Left lung (tissue), 10 donors: Measurements from ENCODE around the gene SCUBE1. TPM values are rescaled to one million over a fixed set of nuclear protein-coding genes. Genes with fewer than 3 reads are reported as not detected.

Experiments used
- ATAC-seq: fragments of 200-7000 bp; cut with Tn5 transposase; one replicate; pipeline ENCODE4 v1.9.1; 2020; ENCODE audit warnings: moderate library complexity
- DNase-seq, 4 donors: peaks; one replicate each; pipeline ENCODE4 v3.0.0-alpha.2; 2013 to 2020
- H3K27ac ChIP-seq, 2 donors: fragments of 200-600 bp; sonication (generic) in 1 of 2; one replicate each; pipeline versions ENCODE4 v1.5.0 to v1.8.0; 2020 to 2021
- H3K27me3 ChIP-seq, 2 donors: fragments of 200-600 bp; sonication (generic) in 1 of 2; one replicate each; pipeline versions ENCODE4 v1.5.0 to v1.8.0; 2020 to 2021
- H3K36me3 ChIP-seq, 2 donors: fragments of 200-600 bp; sonication (generic) in 1 of 2; one replicate each; pipeline versions ENCODE4 v1.5.0 to v1.8.0; 2020 to 2021
- H3K4me1 ChIP-seq, 2 donors: fragments of 200-600 bp; one replicate each; pipeline ENCODE4 v1.8.0; 2021
- H3K4me3 ChIP-seq, 2 donors: fragments of 200-600 bp; sonication (generic) in 1 of 2; one replicate each; pipeline versions ENCODE4 v1.5.0 to v1.8.0; 2020 to 2021; ENCODE audit warnings: mild to moderate bottlenecking in 1 of 2
- H3K9me3 ChIP-seq, 2 donors: fragments of 200-600 bp; sonication (generic) in 1 of 2; one replicate each; pipeline versions ENCODE4 v1.5.0 to v1.8.0; 2020 to 2021
- intact Hi-C, 2 donors: fragments of 100-400 bp; cut with DNase I; formaldehyde crosslinking; loops; one replicate each; pipeline versions ENCODE4 v1.11.2 to v1.14.2; 2022
- polyA plus RNA-seq, 6 donors: library from polyadenylated mRNA; unstranded; fragments of 120-200 nt; gene quantifications; one replicate each; pipeline ENCODE4 v1.2.1, GENCODE V29; 2013; ENCODE audit not compliant: insufficient read length in 6 of 6
- total RNA-seq, 2 donors: library from RNA; stranded (reverse); fragmentation: NEBNext Ultra II Directional; extraction: Animal tissue kit (Norgen Biotek cat#: 25700); gene quantifications; one replicate each; pipeline ENCODE4 v1.2.1, GENCODE V29; 2021
- TF ChIP-seq, protein P1 (sequence below), 2 donors: fragments of 200-600 bp; sonication (generic) in 1 of 2; IDR thresholded peaks; one replicate each; pipeline versions ENCODE4 v1.5.0 to v1.8.0; 2021; ENCODE audit warnings: antibody characterized with exemption in 2 of 2
- donor health status: DM: no; HTN: yes; CAD: no.
- donor health status: DM: no; HTN: no; CAD: no.

Gene SCUBE1
- total and polyA plus RNA-seq, 8 donors, result 1.1 to 5.0 (median 2.0) TPM

DNA sequence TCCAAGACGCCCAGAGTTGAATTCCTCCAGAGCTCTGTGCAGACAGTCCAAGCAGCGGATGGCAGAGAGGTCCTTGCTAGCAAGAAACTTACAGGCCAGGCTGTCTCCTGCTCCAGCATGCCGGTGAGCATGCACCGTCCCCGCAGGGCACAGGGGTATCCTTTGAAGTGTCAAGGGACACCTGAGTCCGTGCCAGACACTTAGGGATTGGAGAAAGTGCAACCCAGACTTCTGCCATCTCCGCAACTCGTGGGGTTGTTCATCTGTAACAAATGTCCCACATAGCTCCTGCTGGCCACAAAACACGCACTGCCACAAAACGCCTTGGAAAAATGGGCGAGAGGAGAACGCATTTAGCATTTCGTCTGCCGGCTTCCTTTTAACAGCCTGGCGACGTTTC lies 178.5 kb downstream of the SCUBE1 start:
- Histone ChIP-seq H3K27ac (no peak overlapping the region), H3K4me1 (peaks cover 4 to 40% of the 10 kb centered on the region in 2 donors), H3K36me3 (peaks cover 0 to 79% of the 10 kb centered on the region in 2 donors), H3K27me3 (no peaks in the 10 kb centered on the region), H3K4me3 (no peak overlapping the region), H3K9me3 (no peaks in the 10 kb centered on the region)
- TF ChIP-seq, protein P1, sequence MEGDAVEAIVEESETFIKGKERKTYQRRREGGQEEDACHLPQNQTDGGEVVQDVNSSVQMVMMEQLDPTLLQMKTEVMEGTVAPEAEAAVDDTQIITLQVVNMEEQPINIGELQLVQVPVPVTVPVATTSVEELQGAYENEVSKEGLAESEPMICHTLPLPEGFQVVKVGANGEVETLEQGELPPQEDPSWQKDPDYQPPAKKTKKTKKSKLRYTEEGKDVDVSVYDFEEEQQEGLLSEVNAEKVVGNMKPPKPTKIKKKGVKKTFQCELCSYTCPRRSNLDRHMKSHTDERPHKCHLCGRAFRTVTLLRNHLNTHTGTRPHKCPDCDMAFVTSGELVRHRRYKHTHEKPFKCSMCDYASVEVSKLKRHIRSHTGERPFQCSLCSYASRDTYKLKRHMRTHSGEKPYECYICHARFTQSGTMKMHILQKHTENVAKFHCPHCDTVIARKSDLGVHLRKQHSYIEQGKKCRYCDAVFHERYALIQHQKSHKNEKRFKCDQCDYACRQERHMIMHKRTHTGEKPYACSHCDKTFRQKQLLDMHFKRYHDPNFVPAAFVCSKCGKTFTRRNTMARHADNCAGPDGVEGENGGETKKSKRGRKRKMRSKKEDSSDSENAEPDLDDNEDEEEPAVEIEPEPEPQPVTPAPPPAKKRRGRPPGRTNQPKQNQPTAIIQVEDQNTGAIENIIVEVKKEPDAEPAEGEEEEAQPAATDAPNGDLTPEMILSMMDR (IDR thresholded peaks at IDR 0.05), result no peak
- no peak for ATAC-seq
- no peak for DNase-seq
- intact Hi-C loops, result no loop called here

DNA sequence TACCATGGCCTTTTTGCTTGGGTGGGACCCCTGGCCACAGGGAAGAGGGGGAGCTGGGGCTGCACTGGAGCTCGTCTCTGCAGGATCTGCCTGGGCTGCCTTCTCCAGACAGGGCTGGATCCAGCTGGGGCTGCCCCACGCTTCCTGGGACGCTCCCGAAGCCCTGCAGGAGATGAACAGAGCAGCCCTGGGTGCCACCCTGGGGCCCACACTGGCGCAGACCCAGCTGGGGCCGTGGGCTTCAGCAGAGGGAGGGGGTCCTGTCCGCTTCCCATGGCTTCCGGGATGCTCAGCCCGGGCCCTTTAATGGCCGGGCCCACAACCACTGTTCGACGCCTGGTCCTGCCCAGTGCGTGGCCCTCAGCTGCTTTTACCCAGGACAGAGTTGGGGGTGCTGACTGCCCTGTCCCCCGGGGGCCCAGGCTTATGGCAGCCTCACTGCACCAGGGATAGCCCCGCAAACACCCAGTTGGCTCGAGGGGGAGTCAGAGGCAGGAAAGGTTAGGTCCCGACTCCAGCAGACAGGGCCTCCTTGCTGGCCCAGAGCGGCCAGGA lies 179.9 kb downstream of the SCUBE1 start:
- ATAC-seq (no peak), DNase-seq (no peak)
- intact Hi-C loops, result no loop called here
- Histone ChIP-seq H3K36me3 (peaks cover 0 to 78% of the 10 kb centered on the region in 2 donors), H3K9me3 (no peaks in the 10 kb centered on the region), H3K4me1 (peaks cover 4 to 52% of the 10 kb centered on the region in 2 donors), H3K4me3 (no peak overlapping the region), H3K27me3 (no peaks in the 10 kb centered on the region), H3K27ac (peak overlapping the region in 1 of 2 donors; percentile 34)
- TF ChIP-seq, protein P1 (IDR thresholded peaks at IDR 0.05), result no peak

DNA sequence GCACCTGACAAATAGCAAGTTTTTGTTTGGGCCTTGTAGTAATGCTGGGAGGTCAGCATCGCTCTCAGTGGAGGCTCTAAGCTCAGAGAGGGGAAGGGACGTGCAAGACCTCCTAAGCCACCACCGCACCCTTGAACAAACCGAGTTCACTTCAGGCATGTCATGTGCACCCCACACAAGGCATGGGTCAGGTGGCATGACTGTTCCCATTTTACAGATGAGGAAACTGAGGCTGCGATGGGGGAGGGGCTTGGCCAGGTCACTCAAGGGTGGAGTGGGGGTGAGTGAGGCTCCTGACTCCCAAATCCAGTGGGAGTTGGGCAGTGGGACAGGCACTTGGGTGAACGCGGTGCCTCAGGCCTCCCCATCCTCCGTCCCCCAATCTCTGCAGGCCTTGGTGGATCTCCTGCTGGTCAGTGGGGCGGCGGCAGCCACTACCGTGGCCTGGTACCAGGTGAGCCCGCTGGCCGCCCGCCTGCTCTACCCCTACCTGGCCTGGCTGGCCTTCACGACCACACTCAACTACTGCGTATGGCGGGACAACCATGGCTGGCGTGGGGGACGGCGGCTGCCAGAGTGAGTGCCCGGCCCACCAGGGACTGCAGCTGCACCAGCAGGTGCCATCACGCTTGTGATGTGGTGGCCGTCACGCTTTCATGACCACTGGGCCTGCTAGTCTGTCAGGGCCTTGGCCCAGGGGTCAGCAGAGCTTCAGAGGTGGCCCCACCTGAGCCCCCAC lies 180.6 kb downstream of the SCUBE1 start:
- TF ChIP-seq, protein P1 (IDR thresholded peaks at IDR 0.05), result no peak
- Histone ChIP-seq H3K9me3 (no peaks in the 10 kb centered on the region), H3K4me1 (peaks cover 4 to 60% of the 10 kb centered on the region in 2 donors), H3K27ac (no peak overlapping the region), H3K36me3 (peaks cover 0 to 71% of the 10 kb centered on the region in 2 donors), H3K27me3 (no peaks in the 10 kb centered on the region), H3K4me3 (no peak overlapping the region)
- DNase-seq, result no peak
- no peak for ATAC-seq
- intact Hi-C loops, result no loop called here

DNA sequence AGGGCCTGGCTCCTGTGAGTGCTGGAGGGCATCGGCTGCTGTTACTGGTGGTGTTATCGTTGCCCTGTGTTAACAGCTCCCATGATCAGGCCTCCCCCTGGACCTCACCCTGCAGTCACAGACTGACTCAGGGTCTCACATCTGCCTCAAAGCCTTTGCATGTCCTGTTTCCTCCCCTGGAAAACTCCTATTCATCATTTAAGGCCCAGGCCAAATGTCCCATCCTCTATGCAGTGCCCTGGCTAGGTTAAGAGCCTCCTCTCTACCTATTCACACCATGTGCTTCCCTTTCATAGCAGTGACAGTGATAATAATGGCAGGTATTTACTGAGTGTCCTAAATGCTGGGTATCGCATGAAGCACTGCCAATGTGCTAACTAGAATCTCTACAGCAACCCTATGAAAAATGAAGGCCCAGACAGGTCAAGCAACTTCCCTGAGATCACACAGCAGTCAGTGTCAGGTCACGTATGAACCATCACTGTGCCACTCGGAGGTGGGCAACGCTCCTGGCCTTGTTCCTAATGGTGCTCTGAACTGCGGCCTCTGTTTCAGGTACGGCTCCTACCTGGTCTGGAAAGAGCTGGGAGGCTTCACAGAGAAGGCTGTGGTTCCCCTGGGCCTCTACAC lies 182.6 kb downstream of the SCUBE1 start:
- Histone ChIP-seq H3K4me1 (peaks cover 4 to 77% of the 10 kb centered on the region in 2 donors), H3K4me3 (no peak overlapping the region), H3K27me3 (no peaks in the 10 kb centered on the region), H3K27ac (no peak overlapping the region), H3K9me3 (no peaks in the 10 kb centered on the region), H3K36me3 (peaks cover 0 to 68% of the 10 kb centered on the region in 2 donors)
- no peak for DNase-seq
- TF ChIP-seq, protein P1 (IDR thresholded peaks at IDR 0.05), result no peak
- ATAC-seq, result no peak
- intact Hi-C loops, result no loop called here
